ENCODE results near the gene TCP11L2.
"Not testable (repeated sequence)": the region's sequence is repeated elsewhere in the genome, so short reads cannot be mapped to it uniquely, and the experiment has no call there.

The TCP11L2 gene

DNA sequence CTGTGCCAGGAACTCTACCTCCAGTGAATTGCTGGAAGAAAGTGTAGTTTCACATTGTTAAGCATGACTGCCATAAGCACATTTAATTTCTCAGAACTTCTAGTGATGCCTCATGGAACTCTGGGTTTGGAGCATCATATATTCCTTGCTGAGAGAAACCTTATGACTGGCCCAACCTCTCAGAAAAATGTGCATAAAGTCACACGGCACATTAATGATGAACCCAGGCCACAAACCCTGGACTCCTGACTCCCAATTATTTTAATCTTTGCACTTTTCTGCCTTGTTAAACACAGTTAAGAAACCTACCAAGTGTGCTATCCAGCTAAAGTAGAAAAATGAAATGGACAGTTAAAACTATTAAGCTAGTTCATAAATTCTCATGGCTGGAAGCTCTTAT is 5.6 kb downstream of the TCP11L2 start:
- no peak for DNase-seq

DNA sequence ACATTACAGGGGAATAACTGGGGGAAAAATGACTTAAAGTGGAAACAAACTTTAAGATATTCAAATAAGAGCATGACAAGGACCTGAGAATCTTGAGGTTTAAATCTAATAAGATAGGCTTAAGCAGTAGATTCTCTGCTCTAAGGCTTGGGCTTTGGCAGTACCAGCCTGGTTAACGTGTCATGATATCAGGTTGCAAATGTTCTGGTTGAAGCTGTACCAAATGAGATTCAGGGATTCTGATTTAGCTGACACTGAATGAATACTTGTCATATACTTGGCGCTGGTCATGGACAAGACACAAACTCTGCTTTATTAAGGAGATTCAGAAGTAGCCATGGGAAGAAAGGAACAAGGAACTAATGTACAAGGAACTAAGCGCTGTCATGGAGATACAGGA is 6.1 kb downstream of the TCP11L2 start:
- no peak for DNase-seq

DNA sequence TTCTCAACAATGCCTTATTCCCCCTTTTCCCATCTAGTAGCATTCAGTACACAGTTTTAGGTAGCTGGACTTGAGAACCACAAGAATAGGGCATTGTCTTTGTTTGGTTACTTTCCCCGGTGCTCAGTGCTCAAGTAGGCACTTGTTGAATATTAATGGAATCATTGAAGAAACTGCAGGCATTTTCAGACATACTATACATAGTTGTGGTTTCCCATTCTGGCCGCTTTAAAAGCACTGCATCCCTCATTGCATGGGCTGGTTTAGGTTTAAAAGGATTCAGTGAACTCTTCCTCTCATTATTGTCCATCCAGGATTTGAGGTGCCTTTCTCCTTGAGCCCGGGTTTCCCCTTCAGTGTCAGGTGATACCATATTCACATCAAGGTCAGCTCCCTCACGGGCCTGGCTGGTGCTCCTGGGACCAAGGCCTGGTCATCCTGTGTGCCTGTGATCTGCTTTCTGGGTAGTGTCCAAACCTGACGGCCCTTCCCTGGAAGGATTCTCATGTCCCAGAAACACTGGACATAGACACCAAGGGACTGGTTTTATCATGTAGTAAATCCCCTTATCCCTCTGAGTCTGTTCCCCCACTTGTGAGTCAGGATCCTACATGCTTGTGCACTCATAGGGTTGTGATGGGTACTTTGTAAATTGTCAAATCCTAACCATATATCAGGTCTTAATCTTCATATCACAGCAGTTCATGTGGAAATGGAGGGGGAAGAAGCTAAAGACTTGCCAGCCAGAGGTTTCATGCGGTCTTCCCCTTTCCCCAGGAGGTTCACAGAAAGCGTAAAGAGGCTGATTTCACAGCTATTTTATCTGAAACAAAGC is 7.4 kb downstream of the TCP11L2 start:
- DNase-seq, result no peak

GRCh38 chr12:106310687-106311086 is 8.2 kb downstream of the TCP11L2 start:
- DNase-seq, result no peak

GRCh38 chr12:106311139-106311538 is 8.6 kb downstream of the TCP11L2 start:
- no peak for DNase-seq

DNA sequence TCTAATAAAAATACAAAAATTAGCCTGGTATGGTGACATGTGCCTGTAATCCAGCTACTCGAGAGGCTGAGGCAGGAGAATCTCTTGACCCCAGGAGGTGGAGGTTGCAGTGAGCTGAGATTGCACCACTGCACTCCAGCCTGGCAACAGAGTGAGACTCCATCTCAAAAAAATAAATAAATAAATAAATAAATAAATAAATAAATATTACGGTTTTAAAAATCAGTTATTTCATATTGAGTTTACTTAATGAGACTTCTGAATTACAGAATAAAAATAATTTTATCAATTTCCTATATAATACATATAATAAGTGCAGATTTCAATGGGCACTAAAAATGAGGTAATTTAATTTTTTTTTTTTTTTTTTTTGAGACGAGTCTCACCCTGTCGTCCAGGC is 10.9 kb downstream of the TCP11L2 start:
- DNase-seq, result not testable (repeated sequence)

DNA sequence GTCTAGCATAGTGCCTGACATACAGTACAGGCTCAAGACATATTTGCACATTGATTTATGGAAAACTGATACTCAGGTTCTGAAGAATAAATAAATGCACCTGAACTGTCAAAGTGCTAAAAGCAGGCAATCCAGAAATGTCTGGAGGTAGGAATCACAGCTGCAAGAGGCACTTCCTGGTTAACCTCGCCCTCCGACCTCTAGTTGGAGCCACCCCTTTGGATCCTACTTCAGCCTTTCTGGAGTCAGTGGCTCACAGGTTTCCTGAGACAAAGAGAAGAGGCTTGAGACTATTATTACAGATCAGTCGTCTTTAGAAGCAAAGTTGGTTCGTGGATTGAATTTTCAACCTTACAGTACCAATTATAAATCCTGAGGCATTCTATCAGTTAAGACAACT is 13.0 kb downstream of the TCP11L2 start:
- DNase-seq, result no peak

- no peak for DNase-seq
Measured at GRCh38 chr12:106317406-106318082, 15.0 kb downstream of the TCP11L2 start.

DNA sequence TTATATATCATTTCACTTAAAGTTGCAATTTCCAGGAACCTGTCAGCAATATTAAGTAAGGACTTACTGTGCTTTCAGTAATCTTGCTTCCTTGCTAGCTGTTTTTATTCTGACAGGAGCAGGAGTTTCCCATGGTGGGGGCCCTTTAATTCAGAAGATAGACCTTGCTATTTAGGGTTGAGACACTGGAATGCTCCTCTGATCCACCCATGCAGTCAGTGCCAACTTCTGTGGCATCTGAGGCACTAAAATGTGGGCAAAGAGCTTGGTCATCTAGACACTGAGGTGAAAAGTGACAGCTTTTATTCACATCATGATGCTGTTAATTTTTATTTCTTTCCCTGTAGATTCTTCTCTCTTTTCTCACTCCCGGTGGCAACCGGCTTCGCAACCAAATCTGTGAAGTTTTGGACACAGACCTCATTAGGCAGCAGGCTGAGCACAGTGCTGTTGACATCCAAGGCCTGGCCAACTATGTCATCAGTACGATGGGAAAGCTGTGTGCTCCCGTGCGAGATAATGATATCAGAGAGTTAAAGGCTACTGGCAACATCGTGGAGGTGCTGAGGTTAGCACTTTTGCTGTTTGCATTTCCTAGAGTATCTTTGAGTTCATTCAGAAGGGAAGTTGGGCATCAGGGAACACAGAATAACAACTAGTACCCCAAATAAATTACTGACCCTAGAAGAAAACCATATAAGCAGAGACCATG is 18.8 kb downstream of the TCP11L2 start:
- no peak for DNase-seq

DNA sequence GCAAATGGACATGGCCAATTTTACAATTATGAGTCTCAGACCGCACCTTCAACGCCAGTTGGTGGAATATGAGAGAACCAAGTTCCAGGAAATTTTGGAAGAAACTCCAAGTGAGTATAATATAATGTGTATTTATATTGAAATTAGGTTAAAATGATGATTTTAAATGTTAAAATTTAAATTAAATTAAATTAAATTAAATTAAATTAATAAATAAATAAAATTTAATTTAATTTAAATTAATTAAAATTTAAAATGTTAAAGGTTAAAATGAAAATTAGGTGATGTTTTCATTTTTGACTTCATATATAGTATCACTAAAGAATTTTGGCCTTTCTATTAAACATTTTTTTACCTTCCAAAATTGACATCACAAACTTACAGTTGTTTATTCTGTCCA is 21.0 kb downstream of the TCP11L2 start:
- no peak for DNase-seq

DNA sequence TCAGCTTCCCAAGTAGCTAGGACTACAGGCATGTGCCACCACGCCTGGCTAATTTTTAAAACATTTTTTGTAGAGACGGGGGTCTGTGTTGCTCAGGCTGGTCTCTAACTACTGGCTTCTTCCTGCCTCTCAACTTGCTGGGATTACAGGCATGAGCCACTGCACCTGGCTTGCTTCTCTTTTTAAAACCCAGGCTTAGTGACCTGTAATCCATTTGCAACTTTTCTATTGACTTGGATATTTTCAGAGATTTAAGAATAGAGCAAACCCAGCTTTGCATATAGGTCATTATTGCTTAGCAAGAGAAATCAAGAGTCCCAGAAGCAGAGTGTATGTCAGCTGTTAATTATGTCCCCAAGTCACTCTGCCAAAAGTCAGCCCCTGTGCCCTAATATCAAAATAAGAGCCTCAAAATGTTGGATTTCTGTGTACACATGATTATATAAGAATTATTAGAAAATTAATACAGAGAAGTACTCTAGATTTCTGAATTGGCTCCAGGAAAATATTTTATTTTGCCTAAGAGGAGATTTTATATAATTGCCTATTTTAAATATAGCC is 24.9 kb downstream of the TCP11L2 start:
- no peak for DNase-seq

DNA sequence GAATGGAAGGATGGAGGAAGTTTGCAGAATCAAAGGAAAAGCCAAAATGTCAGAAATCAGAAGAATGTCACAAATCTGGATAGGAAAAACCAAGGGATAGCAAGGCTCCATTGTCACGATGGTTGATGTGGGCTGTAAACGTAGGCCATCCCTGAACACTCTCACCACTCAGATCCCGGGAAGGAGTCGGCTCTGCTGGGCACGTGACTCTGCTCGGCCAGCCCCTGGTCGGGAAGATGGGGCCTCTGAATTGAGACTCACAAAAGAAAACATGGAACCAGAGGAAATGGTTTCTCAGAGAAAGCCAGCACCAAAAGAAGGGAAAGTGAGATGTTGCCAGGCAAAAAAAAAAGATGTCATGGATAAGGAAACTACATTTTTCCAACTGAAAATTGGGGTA is 26.2 kb downstream of the TCP11L2 start:
- DNase-seq, result no peak

GRCh38 chr12:106329231-106329982 is 26.9 kb downstream of the TCP11L2 start:
- DNase-seq, result no peak

- no peak for DNase-seq
Measured at GRCh38 chr12:106331599-106331998, 29.1 kb downstream of the TCP11L2 start.

DNA sequence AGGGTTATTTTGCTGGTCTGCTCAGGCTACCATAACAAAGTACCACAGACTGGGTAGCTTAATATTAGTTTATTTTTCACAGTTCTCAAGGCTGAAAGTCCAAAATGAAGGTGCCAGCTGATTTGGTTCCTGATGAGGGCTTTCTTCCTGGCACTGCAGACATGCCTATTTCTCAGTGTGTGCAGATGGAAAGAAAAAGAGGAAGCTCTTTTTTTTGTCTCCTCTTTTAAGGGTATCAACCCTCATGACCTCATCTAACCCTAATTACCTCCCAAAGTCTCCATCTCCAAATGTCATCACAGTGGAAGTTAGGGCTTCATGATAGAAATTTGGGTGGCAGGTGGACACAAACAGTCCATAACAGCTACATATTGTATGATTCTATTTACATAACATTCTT is 30.0 kb downstream of the TCP11L2 start:
- DNase-seq, result no peak

- DNase-seq, result no peak
Measured at GRCh38 chr12:106333010-106333409, 30.5 kb downstream of the TCP11L2 start.

GRCh38 chr12:106333756-106334155 is 31.2 kb downstream of the TCP11L2 start:
- DNase-seq, result no peak

DNA sequence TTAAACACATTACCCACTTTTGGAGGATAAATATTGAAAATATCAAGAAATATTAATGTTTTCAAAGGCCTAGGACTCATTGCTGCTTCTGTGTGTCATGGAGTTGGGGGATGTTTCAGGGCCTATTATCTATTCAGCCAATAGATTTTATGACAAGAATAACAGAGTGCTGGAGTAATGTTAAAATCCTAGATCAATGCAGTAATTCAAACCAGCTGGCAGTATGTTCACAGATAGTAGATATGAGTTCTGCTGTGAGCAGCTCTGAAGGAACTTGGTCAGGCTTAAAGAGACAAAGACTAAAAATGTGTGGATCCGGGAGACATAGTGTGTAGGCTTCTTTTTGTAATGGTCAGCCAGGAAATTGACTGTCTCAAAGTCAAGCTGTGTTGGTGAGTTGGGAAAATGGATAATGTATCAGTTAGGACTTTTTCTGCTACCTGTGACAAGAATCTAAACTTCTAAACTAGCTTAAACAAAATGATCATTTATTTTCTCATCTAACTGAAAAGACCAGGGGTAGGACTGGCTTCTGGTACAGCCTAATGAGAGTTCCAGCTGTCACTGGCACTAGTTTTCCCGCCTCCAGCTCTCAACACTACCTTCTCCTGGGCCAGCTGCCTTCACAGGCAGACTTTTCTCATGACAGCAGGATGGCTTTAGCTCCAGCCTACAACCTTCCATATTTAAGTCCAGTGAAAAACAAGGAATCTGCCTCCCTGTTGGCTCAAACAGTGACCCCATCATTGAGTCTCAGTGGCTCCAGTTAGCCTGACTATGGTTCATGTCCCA is 38.7 kb downstream of the TCP11L2 start:
- DNase-seq, result no peak

GRCh38 chr12:106342397-106343213 is 40.1 kb downstream of the TCP11L2 start:
- DNase-seq, result no peak

DNA sequence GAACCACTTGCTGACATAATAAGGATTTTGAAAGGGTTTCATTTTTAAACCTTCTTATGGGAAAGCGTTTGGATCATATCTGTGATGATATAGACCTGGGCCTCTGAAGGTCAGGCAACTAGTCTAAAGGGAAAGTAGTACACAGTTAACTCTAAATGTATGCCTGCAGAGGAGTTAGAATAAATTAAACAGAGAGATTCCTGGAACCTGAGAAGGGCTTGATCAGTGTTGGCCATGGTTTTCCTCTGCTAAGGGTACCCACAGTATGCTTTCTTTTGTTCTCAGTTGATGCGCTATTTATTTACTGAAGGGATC is 40.6 kb downstream of the TCP11L2 start:
- DNase-seq, result no peak

- DNase-seq, result no peak
Measured at GRCh38 chr12:106344131-106344530, 41.6 kb downstream of the TCP11L2 start.
